Stimulated activated CD4-positive, alpha-beta T cell treated with anti-CD3 and anti-CD28 coated beads, Interleukin-2, amount 100 ng/mL, for 48 hours (primary cell): Measurements from ENCODE around the gene ZNF322.
"Not testable (repeated sequence)": the region's sequence is repeated elsewhere in the genome, so short reads cannot be mapped to it uniquely, and the experiment has no call there.

Source experiments
- DNase-seq, 2 donors: peaks; one replicate each; pipeline ENCODE4 v3.0.0-alpha.2; 2020

ZNF322 gene, protein sequence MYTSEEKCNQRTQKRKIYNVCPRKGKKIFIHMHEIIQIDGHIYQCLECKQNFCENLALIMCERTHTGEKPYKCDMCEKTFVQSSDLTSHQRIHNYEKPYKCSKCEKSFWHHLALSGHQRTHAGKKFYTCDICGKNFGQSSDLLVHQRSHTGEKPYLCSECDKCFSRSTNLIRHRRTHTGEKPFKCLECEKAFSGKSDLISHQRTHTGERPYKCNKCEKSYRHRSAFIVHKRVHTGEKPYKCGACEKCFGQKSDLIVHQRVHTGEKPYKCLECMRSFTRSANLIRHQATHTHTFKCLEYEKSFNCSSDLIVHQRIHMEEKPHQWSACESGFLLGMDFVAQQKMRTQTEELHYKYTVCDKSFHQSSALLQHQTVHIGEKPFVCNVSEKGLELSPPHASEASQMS

DNA sequence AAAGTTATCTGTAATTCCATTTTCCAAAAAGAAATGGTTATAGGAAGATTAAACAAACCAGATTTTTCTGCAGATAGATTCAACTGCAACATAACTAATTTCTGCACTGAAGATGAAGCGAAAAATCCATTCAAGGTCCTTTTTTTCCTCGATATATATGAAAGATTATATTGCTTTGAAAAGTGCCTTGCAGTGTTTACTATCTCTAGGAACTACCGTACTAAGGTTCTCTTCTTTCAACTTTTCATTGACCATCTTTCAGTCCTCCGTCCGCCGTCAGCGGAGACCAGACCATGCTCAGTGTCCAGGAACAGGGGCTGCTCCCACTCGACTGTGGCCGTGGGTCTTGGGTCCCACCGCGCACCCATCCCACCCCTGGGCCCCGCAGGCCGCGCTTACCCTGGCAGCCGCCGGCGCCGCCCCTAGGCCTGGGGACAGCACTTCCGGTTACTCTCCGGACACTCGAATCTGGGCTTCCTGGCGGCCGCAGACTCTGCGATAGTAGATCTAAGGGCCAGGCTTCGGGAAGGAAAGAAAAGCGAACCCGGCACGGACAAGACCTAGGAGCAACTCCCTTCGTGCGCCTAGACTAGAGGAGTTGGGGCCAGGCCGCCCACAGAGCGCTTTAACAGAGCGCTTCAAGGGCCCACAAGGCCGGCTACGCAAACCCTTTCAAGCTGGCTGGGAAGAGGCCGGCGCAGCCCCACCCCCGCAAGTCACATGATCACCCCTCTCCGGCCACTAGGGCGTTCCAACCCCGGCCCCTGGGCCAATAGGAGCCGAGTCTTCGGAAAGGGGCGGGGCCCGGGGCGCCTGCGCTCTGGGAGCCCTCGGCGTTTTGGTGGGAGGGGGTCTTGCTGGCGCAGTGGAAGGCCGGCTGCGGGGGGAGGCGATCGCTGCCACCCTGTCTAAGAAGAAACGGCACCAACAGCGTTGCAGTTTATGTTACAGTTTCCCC lies at the start of gene ZNF322:
Gene ZNF322 (minus strand): TSS at position 705 of the 958 bp plus-strand sequence. CDS start 21,193 bp downstream, outside the sequence.
- peak; percentile 84 for DNase-seq

DNA sequence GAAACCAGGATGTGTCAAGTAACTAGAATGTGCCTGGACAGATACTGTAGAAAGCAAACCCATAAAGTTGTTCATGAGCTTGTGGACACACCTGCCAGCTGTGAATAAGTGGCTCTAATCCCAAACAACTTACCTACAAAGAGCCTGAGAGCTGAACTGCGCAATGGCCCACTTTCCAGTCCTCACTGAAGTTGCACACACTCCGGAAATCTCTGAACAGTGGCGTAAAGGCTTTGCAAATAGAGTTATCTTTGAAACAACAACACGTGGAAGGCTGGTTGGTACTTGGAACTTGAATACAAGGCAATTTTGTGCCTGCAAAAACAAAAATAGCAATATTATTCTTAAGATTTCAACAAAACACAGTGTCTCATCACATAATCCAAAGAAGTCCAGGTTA lies 46.2 kb upstream of the ZNF322 start:
- DNase-seq: not testable (repeated sequence)

DNA sequence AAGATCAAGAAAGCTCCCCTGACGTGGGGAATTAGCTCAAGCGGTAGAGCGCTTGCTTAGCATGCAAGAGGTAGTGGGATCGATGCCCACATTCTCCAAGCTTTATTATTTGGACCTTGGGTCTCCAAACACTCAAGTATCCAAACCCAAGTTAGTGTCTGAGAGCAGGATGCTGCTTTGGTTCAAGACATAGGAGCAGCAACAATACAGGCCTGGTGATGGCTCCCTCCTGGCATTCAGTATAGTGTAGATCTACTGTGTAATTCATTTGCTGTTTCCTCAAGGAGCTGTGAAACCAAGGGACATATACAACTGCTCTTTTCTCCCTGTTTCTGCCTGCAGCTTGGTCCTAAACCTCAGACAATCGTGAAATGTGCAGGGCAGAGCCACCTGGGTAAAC lies 45.8 kb upstream of the ZNF322 start:
- not testable (repeated sequence) for DNase-seq

DNA sequence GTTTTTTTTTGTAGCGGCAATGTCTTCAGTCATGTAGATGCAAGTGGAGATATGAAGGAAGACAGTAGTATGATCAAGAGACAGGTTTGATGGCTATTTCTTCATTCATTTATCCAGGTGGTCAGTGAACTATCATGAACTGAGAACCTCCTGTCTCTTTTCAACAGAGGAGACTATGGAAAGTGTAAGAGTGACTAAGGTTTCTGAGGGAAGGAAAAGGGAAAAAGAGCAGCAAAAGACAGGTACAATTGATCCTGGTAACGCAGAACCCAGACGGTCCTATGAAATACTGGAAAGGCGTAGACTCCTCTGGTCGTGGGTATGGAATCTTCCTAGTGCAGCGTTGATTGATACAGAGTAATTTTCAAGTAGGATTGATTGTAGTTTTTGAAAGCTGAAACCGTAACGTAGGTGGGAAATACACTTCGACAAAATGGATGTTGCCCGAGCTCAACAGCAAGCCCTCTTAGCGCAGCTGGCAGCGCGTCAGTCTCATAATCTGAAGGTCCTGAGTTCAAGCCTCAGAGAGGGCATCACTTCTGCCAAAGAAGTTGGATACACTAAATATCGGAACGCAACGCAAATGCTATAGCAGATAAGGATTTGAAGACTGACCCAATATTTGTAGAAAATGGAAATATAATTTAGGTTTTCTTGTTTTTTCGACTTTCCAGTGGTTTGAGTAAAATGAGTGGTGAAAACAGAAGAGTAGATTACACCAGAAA lies 41.6 kb upstream of the ZNF322 start:
- DNase-seq: not testable (repeated sequence)

DNA sequence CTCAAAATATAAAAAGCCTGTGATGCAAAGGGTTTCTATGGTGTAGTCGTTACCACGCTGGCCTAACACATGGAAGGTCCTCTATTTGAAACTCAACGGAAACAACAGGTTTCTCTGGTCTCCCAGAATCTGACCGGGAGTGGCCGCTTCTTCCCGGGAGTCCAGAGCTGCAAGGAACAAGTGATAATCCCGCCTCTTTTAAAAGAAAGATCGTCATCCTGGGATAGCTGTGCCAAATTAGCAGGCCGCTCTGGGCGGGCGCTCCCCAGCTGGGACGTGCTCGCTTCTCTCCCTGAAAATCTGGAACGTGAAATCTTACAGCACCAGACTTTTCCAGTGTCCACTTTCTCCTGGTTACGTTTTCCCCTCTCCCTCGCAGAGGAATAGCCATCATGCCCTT lies 38.0 kb upstream of the ZNF322 start:
- DNase-seq: not testable (repeated sequence)

DNA sequence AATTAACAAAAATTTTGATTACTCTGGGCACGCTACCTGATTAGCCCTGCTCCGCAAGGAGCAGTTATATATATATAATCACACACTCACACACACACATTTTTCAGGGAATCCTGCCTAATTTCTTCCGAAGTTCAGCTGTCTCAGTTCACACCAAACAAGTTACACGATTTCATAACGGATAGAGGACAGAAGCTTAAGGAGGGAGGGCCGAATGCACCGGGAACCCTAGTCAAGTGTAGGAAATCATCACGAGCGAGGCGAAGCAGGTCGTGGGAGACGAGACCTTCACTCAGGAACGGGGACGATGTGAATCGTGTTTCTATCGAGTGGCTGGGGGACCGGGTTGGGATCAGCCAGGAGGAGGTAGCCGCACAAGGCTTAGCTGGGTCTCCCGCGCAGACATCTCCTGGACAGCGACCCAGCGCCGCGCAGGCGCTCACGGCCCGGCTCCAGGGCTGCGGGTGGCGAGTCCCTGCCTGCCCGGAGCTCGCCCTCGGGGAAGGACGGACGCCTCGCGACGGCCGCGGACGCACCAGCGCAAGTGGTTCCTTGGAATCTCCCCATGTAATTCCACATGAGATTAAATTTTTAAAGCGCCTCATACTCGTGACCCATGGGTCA lies 29.9 kb upstream of the ZNF322 start:
- DNase-seq: not testable (repeated sequence)

DNA sequence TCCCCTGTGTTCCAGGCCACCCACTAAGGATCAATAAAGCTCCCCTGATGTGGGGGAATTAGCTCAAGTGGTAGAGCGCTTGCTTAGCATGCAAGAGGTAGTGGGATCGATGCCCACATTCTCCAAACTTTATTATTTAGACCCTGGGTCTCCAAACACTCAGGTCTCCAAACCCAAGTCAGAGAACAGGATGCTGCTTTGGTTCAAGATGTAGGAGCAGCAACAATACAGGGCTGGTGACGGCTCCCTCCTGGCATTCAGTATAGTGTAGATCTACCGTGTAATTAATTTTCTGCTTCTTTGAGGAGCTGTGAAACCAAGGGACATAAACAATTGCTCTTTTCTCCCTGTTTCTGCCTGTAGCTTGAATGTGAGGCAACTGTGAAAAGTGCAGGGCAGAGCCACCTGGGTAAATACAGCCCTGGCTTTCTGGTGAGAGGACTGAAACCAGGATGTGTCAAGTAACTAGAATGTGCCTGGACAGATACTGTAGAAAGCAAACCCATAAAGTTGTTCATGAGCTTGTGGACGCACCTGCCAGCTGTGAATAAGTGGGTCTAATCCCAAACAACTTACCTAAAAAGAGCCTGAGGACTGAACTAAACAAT lies 23.0 kb upstream of the ZNF322 start:
- DNase-seq: not testable (repeated sequence)

DNA sequence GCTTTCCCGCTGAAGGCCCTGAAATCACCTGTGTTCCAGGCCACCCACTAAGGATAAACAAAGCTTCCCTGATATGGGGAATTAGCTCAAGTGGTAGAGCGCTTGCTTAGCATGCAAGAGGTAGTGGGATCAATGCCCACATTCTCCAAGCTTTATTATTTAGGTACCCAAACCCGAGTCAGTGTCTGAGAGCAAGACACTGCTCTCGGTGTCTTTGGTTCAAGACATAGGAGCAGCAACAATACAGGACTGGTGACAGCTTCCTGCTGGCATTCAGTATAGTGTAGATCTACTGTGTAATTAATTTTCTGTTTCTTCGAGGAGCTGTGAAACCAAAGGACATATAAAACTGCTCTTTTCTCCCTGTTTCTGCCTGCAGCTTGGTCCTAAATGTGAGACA lies 13.7 kb upstream of the ZNF322 start:
- not testable (repeated sequence) for DNase-seq

DNA sequence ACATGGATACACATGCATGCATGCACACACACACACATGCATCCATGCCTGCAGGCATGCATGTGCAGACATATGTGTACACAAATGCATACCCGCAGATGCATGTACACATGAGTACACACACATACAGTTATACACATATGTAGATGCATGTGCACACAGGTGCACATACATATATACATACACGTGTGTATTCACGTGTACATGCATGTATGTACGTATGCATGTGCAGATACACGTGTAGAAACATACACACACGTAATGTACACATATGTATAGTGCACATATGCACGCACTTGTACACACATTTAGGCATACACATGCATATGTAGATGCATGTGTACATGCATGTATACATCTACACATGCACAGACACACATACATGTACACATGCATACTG lies 11.0 kb upstream of the ZNF322 start:
- not testable (repeated sequence) for DNase-seq

DNA sequence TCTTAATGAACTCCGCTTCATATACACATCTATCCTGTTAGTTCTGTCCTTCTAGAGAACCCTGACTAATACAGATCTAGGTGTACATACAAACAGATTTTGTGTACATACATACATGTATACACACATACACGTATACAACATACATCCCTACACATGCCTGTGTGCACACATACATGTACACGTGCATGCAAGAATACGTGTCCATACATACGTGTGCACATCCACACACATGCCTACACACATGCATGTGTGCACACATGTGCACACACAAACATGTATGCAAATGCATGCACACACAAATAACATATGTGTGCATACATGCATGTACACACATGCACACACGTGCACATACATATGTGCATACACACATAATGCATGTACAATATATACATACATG lies 10.5 kb upstream of the ZNF322 start:
- DNase-seq: not testable (repeated sequence)

DNA sequence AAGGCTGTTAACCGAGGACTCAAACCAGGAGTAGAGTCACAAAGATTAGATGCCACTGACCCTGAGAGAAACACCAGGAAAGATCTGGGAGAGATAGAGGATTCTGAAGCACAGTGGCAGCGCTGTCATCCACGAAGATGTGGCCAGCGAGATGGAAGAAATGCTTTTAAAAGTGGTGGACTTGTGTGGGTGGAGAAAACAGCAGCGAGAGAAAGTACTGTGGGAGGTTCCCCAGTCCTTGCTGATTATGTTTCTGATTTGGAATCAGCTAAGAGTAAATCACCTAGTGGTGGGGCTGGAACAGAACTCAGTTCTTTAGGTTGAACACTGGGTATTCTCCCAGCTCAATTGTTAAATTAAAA lies 435 bp upstream of the ZNF322 start:
- DNase-seq: no peak

DNA sequence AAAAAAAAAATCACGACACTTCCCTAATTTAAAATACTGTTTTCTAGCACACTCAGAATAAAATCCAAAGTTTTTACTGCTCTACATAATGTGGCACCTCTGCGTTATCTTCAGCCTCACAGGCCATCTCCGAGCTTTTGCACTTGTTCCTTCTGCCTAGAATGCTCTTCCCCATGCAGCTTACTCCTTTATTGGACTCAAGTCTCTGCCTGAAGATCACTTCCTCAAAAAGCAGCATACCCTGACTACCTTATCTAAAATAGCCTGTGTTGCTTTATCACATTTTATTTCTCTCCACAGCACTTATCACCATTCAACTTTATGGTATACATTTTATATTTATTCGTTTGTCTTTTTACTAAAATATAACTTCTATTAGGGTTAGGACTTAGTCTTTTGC lies 2.3 kb downstream of the ZNF322 start:
- no peak for DNase-seq

DNA sequence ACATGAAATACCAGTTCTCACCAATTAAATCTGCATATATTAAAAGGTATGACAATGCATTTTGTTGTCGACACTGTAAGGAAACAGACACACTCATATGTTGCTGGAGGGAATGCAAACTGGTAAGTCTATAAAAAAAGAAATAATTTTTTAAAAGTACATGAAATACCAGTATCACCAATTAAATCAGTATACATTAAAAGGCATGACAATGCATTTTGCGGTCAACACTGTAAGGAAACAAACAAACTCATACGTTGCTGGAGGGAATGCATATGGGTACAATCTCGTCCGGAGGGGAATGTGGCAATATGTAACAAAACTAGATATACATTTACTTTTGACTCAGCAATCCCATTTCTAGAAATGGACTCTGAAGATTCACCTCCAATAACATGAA lies 6.5 kb downstream of the ZNF322 start:
- no peak for DNase-seq

DNA sequence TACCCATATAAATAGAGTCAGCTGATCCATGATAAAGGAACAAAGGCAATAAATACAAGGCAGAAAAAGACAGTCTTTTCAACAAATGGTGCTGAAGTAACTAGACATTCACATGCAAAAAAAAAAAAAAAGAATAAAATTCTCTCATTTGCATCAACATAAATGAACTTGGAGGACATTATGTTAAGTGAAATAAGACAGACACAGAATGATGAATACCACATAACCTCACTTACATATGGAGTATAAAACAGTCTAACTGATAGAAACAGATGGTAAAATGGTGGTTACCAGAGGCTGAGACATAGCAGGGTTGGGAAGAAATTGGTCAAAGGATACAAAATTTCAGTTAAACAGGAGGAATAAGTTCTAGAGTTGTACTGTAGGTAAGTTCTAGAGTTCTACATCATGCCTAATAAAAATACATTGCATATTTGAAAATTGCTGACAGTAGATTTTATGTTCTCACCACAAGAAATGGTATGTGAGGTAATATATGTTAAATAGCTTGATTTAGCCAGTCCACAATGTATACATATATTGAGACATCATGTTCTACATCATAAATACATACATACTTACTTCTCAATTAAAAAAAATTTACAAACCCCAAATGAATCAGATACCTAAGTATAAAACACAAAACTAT lies 8.3 kb downstream of the ZNF322 start:
- no peak for DNase-seq

DNA sequence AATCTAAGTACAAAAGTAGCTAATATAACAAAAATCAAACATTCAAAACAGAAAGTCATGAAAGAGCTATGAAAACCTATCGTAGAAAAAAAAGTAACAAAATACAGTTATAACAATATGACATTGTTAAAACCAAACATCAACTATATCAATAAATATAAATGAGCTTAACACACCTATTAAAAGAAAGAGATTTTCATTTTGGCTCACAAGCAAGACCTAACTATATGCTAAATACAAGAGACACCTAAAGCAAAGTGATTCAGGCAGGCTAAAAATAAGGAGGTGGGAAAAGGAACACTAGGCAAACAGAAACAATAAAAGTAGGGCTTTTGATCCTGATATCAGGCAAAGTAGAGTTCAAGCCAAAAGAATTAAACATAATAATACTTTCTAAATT lies 13.5 kb downstream of the ZNF322 start:
- DNase-seq: no peak

DNA sequence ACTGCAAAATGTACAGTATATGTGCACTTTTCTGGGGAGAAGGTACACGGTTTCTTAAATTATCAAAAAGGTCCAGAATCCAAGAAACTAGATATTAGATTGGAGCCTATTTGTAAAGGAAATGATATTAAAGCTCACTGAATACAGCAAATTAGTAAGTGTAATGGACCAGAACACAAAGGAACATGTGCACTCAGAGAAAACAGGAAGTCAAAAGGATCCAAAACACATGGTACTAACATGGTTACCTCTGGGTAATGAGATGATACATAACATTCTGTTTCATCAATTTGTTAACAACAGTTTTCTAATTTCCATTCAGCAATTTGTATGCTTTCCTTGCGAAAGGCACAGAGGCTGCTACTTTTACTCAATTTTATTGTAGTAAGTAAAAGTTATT lies 18.7 kb downstream of the ZNF322 start:
- DNase-seq: no peak

DNA sequence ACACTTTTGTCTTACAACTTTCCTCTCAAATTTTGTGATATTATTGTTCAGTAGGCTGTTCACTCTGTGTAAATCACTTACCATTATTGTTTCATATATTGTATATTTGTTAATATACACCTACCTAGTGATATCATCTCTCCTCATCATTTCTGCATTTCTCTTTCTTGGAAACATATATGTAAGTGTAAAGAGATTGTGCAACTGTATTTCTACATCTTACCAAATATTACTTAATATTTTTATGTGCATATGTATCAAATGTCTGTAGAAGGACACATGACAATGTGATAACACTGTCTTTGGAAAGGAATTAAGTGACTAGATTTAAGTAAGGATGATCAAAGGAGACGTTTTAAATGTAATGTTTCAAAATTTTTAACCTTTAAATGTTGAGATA lies 30.2 kb downstream of the ZNF322 start:
- DNase-seq: no peak

DNA sequence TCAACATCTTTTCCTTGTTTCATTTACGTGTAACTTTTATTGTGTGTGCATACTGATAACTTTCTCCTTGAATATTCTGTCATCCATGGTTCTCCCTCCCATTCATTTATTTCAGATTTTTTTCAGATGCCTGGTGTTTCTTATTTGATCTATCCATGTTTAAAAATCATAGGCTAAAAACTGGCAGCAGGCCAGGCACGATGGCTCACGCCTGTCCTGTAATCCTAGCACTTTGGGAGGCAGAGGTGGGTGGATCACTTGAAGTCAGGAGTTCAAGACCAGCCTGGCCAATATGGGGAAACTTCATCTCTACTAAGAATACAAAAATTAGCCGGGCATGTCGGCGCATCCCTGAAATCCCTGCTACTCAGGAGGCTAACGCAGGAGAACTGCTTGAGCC lies 31.7 kb downstream of the ZNF322 start:
- DNase-seq: no peak

DNA sequence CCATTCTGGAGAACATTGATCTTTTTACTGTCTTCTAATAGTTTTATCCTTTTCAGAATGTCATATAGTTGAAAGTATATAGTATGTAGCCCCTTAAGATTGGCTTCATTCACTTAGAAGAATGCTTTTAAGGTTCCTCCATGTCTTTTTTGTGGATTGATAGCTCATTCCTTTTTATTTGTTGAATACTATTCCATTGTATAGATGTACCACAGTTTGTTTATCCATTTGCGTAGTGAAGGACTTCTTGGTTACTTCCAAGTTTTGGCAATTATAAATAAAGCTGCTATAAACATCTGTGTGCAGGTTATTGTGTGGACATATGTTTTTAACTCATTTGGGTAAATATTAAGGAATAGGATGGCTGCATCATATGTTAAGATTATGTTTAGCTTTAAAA lies 35.0 kb downstream of the ZNF322 start:
- DNase-seq: no peak

DNA sequence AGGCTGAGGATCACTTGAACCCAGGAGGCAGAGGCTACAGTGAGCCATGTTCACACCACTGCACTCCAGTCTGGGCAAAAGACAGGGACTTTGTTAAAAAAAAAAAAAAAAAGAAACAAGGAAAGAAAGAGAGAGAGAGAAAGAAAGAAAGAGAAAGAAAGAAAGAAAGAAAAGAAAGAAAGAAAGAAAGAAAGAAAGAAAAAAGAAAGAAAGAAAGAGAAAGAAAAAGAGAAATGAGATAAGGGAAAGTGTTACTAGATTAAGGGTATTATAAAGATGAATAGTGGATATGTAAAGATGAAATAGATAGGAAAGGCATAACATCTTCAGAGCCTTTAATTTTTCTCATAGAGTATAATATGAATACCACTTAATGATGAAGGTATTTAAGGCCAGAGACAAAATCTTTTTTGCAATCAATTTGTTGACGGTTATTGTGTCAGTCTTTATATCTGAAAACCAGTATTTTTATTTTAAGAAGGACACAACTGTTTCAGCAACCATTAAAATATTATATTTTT lies 36.1 kb downstream of the ZNF322 start:
- DNase-seq: no peak
